PC-9 (cell line): Measurements from ENCODE around the gene TNFRSF9. TPM values are rescaled to one million over a fixed set of nuclear protein-coding genes. Genes with fewer than 3 reads are reported as not detected.
"Not testable (repeated sequence)": the region's sequence is repeated elsewhere in the genome, so short reads cannot be mapped to it uniquely, and the experiment has no call there.

Source experiments
- BruUV-seq: library from RNA; stranded (reverse); fragments of 400-500 nt; replicated peaks from 2 replicates; lab custom pipeline; 2021; lab: Mats Ljungman, UMichigan
- CTCF ChIA-PET: fragments of 300-600 bp; sonication (Branson Sonifier 250); formaldehyde crosslinking; loops from one replicate; lab custom pipeline; 2022; ENCODE audit warnings: antibody characterized with exemption; lab: Charles Lee
- POLR2A ChIA-PET: fragments of 300-600 bp; sonication (Branson Sonifier 250); formaldehyde crosslinking; loops from one replicate; lab custom pipeline; 2022; ENCODE audit warnings: antibody characterized with exemption; ENCODE audit not compliant: unreplicated experiment; lab: Charles Lee
- DNase-seq, 2 experiments: peaks; one replicate each; pipeline versions ENCODE4 v3.0.0 to v3.0.0-alpha.2; 2015 to 2022; ENCODE audit warnings: mixed read lengths in 1 of 2
- H2AFZ ChIP-seq: fragments of 200-600 bp; sonication (generic); 2 replicates; pipeline ENCODE4 v1.8.1; 2017; ENCODE audit warnings: antibody characterized with exemption
- H3F3A ChIP-seq: fragments of 200-600 bp; sonication (generic); 2 replicates; pipeline ENCODE4 v1.8.1; 2017; ENCODE audit warnings: antibody characterized with exemption, mild to moderate bottlenecking, low read depth; ENCODE audit not compliant: insufficient read depth
- H3K27ac ChIP-seq: fragments of 200-600 bp; sonication (generic); 2 replicates; pipeline ENCODE4 v1.6.1; 2016; ENCODE audit warnings: mixed run types
- H3K27me3 ChIP-seq: fragments of 200-600 bp; sonication (generic); 2 replicates; pipeline ENCODE4 v1.6.1; 2016; ENCODE audit warnings: low read depth, mixed run types; ENCODE audit not compliant: insufficient read depth
- H3K36me3 ChIP-seq: fragments of 200-600 bp; sonication (generic); 2 replicates; pipeline ENCODE4 v1.6.1; 2016; ENCODE audit warnings: low read depth, mixed run types
- H3K4me1 ChIP-seq: fragments of 200-600 bp; sonication (generic); replicated peaks from 2 replicates; pipeline ENCODE4 v1.6.1; 2016; ENCODE audit warnings: mixed run types; ENCODE audit not compliant: insufficient read depth
- H3K4me2 ChIP-seq: fragments of 200-600 bp; sonication (generic); 2 replicates; pipeline ENCODE4 v1.6.1; 2017; ENCODE audit warnings: mixed run types
- H3K4me3 ChIP-seq: fragments of 200-600 bp; sonication (generic); 2 replicates; pipeline ENCODE4 v1.6.1; 2016; ENCODE audit warnings: mixed run types
- H3K79me2 ChIP-seq: fragments of 200-600 bp; sonication (generic); 2 replicates; pipeline ENCODE4 v1.6.1; 2017; ENCODE audit warnings: low read depth, mixed run types
- H3K9me2 ChIP-seq: fragments of 200-600 bp; sonication (generic); 2 replicates; pipeline ENCODE4 v1.8.1; 2017; ENCODE audit warnings: mild to moderate bottlenecking; ENCODE audit not compliant: insufficient read depth
- H3K9me3 ChIP-seq: fragments of 200-600 bp; sonication (generic); 2 replicates; pipeline ENCODE4 v1.8.1; 2016; ENCODE audit warnings: low read depth; ENCODE audit not compliant: insufficient read depth
- H4K20me1 ChIP-seq: fragments of 200-600 bp; sonication (generic); 2 replicates; pipeline ENCODE4 v1.8.1; 2017; ENCODE audit not compliant: insufficient read depth
- CTCF ChIP-seq: fragments of 200-600 bp; sonication (generic); conservative IDR thresholded peaks from 2 replicates; pipeline ENCODE4 v1.6.1; 2017; ENCODE audit warnings: mixed run types, antibody characterized with exemption, mild to moderate bottlenecking, moderate library complexity
- EZH2 ChIP-seq: fragments of 200-600 bp; sonication (generic); IDR thresholded peaks from 2 replicates; pipeline ENCODE4 v1.8.0; 2017; ENCODE audit warnings: antibody characterized with exemption, low read depth
- intact Hi-C: fragments of 100-400 bp; cut with micrococcal nuclease; formaldehyde crosslinking; loops from one replicate; pipeline ENCODE4 v1.10.0; 2022; ENCODE audit not compliant: unreplicated experiment
- total RNA-seq: library from RNA; stranded (reverse); gene quantifications from 2 replicates; pipeline ENCODE4 v1.2.3, GENCODE V29; 2021

The TNFRSF9 gene
- total RNA-seq, 1 experiment from 2014 or later: 0.70 TPM

- Histone ChIP-seq H3K9me3 (no peaks in the 10 kb centered on the region), H3K9me2 (no peaks in the 10 kb centered on the region), H3F3A (no peaks in the 10 kb centered on the region), H3K4me2 (no peak overlapping the region), H3K79me2 (no peaks in the 10 kb centered on the region), H3K27ac (no peak overlapping the region), H3K4me1 (no peaks in the 10 kb centered on the region), H4K20me1 (no peaks in the 10 kb centered on the region), H3K36me3 (no peaks in the 10 kb centered on the region), H3K4me3 (no peak overlapping the region), H3K27me3 (no peaks in the 10 kb centered on the region), H2AFZ (no peak overlapping the region)
- BruUV-seq: no TSS peak
- CTCF ChIA-PET: interaction anchor here (0.6 kb wide), 1 partner anchor 76 kb away, joined by 6 read pairs; no protein-coding TSS in a partner anchor
- POLR2A ChIA-PET: no interaction called here
- DNase-seq: no peak
- intact Hi-C loops: no loop called here
- TF ChIP-seq EZH2: no peak
- TF ChIP-seq CTCF: no peak
Measured at GRCh38 chr1:7929637-7930036, 11.0 kb downstream of the TNFRSF9 start.

- no peaks in the 10 kb centered on the region for H3K79me2 ChIP-seq
- no peak for TF ChIP-seq CTCF
- TF ChIP-seq EZH2: no peak
- H3K9me3 ChIP-seq: no peaks in the 10 kb centered on the region
- no peak for DNase-seq
- H2AFZ ChIP-seq: no peak overlapping the region
- intact Hi-C loops: no loop called here
- ChIA-PET CTCF (no interaction called here), POLR2A (no interaction called here)
- H3K4me3 ChIP-seq: no peak overlapping the region
- H3K9me2 ChIP-seq: no peaks in the 10 kb centered on the region
- no peak overlapping the region for H3K4me2 ChIP-seq
- H3K4me1 ChIP-seq: no peaks in the 10 kb centered on the region
- no peaks in the 10 kb centered on the region for H3K27me3 ChIP-seq
- H3K27ac ChIP-seq: no peak overlapping the region
- H3K36me3 ChIP-seq: no peaks in the 10 kb centered on the region
- no TSS peak for BruUV-seq
- no peaks in the 10 kb centered on the region for H4K20me1 ChIP-seq
- H3F3A ChIP-seq: no peaks in the 10 kb centered on the region
Measured at GRCh38 chr1:7928247-7928646, 12.4 kb downstream of the TNFRSF9 start.

DNA sequence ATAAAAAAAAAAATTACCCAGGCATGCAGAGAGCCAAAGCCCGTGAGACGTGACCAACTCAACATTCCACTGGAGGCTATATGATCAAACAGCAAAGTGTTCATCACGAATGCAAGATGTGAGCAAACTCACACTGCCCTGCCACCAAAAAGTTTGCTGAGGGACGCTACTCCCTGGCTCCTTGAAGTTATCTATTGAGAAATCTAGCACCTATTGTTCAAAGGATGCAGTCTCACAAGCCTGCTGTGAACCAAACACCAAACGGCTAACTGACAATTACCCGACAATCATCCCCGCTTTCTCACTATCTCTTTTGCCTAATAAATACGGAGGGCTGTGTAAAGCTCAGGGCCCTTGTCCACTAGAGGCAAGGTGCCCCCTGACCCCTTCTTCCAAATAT is 13.6 kb downstream of the TNFRSF9 start:
- H3K27me3 ChIP-seq, CTCF ChIA-PET, H3K4me2 ChIP-seq, H3K9me2 ChIP-seq, POLR2A ChIA-PET, H3K4me1 ChIP-seq, H3K36me3 ChIP-seq, intact Hi-C loops, H3K79me2 ChIP-seq, H3K4me3 ChIP-seq, H3F3A ChIP-seq, H4K20me1 ChIP-seq, BruUV-seq, H3K9me3 ChIP-seq, H3K27ac ChIP-seq, DNase-seq, H2AFZ ChIP-seq: not testable (repeated sequence)

DNA sequence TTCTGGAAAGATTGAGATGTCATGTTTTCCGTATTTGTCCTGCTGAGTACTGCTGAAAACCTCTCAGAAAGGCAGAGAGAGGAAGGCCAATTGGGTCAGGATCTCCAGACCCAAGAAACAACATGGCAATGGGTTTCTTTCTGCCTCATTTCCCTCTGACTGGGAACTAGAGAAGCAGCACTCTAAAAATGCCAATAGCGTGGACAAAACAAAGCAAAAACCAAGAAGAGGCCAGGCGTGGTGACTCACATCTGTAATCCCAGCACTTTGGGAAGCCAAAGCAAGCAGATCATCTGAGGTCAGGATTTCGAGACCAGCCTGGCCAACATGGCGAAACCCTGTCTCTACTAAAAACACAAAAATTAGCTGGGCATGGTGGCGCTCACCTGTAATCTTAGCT is 18.3 kb downstream of the TNFRSF9 start:
- POLR2A ChIA-PET: no interaction called here
- TF ChIP-seq CTCF (no peak), EZH2 (no peak)
- Histone ChIP-seq H3K9me2 (no peaks in the 10 kb centered on the region), H2AFZ (no peak overlapping the region), H4K20me1 (no peaks in the 10 kb centered on the region), H3K9me3 (no peaks in the 10 kb centered on the region), H3K27ac (no peak overlapping the region), H3K4me1 (no peaks in the 10 kb centered on the region), H3K27me3 (no peaks in the 10 kb centered on the region), H3K79me2 (no peaks in the 10 kb centered on the region), H3K4me3 (no peak overlapping the region), H3K4me2 (no peak overlapping the region), H3F3A (no peaks in the 10 kb centered on the region), H3K36me3 (no peaks in the 10 kb centered on the region)
- intact Hi-C loops: no loop called here
- no TSS peak for BruUV-seq
- CTCF ChIA-PET: no interaction called here
- no peak for DNase-seq
